D721Med (cell line): Measurements from ENCODE around the gene KRT7.
A peak's percentile ranks its signal among the peaks of the same experiment; 100 is the strongest.

Experiments used
- DNase-seq: peaks from one replicate; pipeline ENCODE4 v3.0.0; 2011; ENCODE audit warnings: low spot score; ENCODE audit not compliant: insufficient read length
- FAIRE-seq: peaks from 2 replicates; lab custom pipeline; 2011; peaks lifted over from hg19 to GRCh38; lab: Jason Lieb, UNC
- CTCF ChIP-seq: IDR thresholded peaks from 2 replicates; pipeline ENCODE4 v1.5.1; 2012; ENCODE audit warnings: mild to moderate bottlenecking, control low read depth; ENCODE audit not compliant: insufficient read depth; ENCODE audit errors: missing control alignments

The KRT7 gene

GRCh38 chr12:52200086-52200780 lies 32.8 kb upstream of the KRT7 start:
- DNase-seq: no peak
- FAIRE-seq: no peak
- TF ChIP-seq CTCF: no peak

GRCh38 chr12:52200781-52201450 lies 32.1 kb upstream of the KRT7 start:
- TF ChIP-seq CTCF: no peak
- FAIRE-seq (no peak), DNase-seq (no peak)

- DNase-seq (peak; percentile 84), FAIRE-seq (no peak)
- TF ChIP-seq CTCF: no peak
Measured at GRCh38 chr12:52201451-52201839, 31.6 kb upstream of the KRT7 start.

- FAIRE-seq (no peak), DNase-seq (no peak)
- TF ChIP-seq CTCF: no peak
Measured at GRCh38 chr12:52202361-52203078, 30.5 kb upstream of the KRT7 start.

- TF ChIP-seq CTCF: no peak
- FAIRE-seq (no peak), DNase-seq (no peak)
Measured at GRCh38 chr12:52203079-52203921, 29.7 kb upstream of the KRT7 start.

- FAIRE-seq: no peak
Measured at GRCh38 chr12:52204095-52204930, 28.7 kb upstream of the KRT7 start.

More at GRCh38 chr12:52204095-52204930, 28.7 kb upstream of the KRT7 start:
- TF ChIP-seq CTCF: no peak
- no peak for DNase-seq
